GM12878 (cell line): ENCODE data around the gene SLC35E1. TPM values are rescaled to one million over a fixed set of nuclear protein-coding genes. Genes with fewer than 3 reads are reported as not detected.

Source experiments
- ATAC-seq: fragments of 200-7000 bp; cut with Tn5 transposase; 3 replicates; pipeline ENCODE4 v1.9.1; 2020; ENCODE audit warnings: mild to moderate bottlenecking, moderate library complexity
- BruUV-seq: library from RNA; stranded (reverse); fragments of 400-500 nt; replicated peaks from 2 replicates; lab custom pipeline; 2021; lab: Mats Ljungman, UMichigan
- CTCF ChIA-PET: fragments of 300-600 bp; sonication (Branson Sonifier 250); formaldehyde crosslinking; extraction: SDS; loops from one replicate; lab custom pipeline; 2021; ENCODE audit warnings: inconsistent platforms; lab: Yijun Ruan, JAX
- POLR2A ChIA-PET: fragments of 350-600 bp; formaldehyde crosslinking; extraction: SDS; loops from one replicate; lab custom pipeline; 2021; ENCODE audit warnings: inconsistent platforms; lab: Charles Lee
- RAD21 ChIA-PET: fragments of 300-600 bp; sonication (Branson Sonifier 250); formaldehyde crosslinking; loops from one replicate; lab custom pipeline; 2023; ENCODE audit warnings: antibody characterized with exemption; ENCODE audit not compliant: unreplicated experiment; lab: Charles Lee
- SMC1A ChIA-PET: fragments of 300-600 bp; sonication (Branson Sonifier 250); formaldehyde crosslinking; loops from one replicate; lab custom pipeline; 2023; ENCODE audit not compliant: unreplicated experiment, uncharacterized antibody; lab: Charles Lee
- DNase-seq: peaks from one replicate; pipeline ENCODE4 v3.0.0-alpha.2; 2011; ENCODE audit warnings: low read depth, low spot score
- FAIRE-seq: peaks from 3 replicates; lab custom pipeline; 2011; peaks lifted over from hg19 to GRCh38; lab: Jason Lieb, UNC
- H2AFZ ChIP-seq: 2 replicates; pipeline ENCODE4 v1.6.0; 2011; ENCODE audit warnings: low read depth, low read length, control low read depth; ENCODE audit not compliant: control insufficient read depth
- H3K27ac ChIP-seq: 2 replicates; pipeline ENCODE4 v1.5.1; 2011; ENCODE audit warnings: control low read depth; ENCODE audit not compliant: control insufficient read depth, insufficient read depth
- H3K27me3 ChIP-seq, 2 experiments: replicated peaks in 1 of 2; 2 replicates each; pipeline versions ENCODE4 v1.6.0 to v1.6.1; 2011; ENCODE audit warnings: low read length in 1 of 2; ENCODE audit not compliant: control insufficient read depth in 2 of 2, insufficient read depth in 2 of 2
- H3K36me3 ChIP-seq, 2 experiments: 2 replicates each; pipeline ENCODE4 v1.5.1; 2011; ENCODE audit warnings: low read length in 1 of 2; ENCODE audit not compliant: control insufficient read depth in 2 of 2, insufficient read depth in 2 of 2
- H3K4me1 ChIP-seq: 2 replicates; pipeline ENCODE4 v1.6.1; 2011; ENCODE audit warnings: mild to moderate bottlenecking, low read length, moderate library complexity, mixed read lengths; ENCODE audit not compliant: control insufficient read depth, insufficient read depth
- H3K4me2 ChIP-seq: 2 replicates; pipeline ENCODE4 v1.6.0; 2011; ENCODE audit warnings: control low read depth; ENCODE audit not compliant: control insufficient read depth, insufficient read depth
- H3K4me3 ChIP-seq: fragments of 200-600 bp; sonication (generic); 2 replicates; pipeline ENCODE4 v1.5.1; 2016
- H3K79me2 ChIP-seq: 2 replicates; pipeline ENCODE4 v1.6.0; 2011; ENCODE audit warnings: low read length; ENCODE audit not compliant: control insufficient read depth, insufficient read depth
- H3K9ac ChIP-seq: 2 replicates; pipeline ENCODE4 v1.8.0; 2011; ENCODE audit warnings: low read length, control low read depth, mixed read lengths; ENCODE audit not compliant: control insufficient read depth, insufficient read depth
- H3K9me3 ChIP-seq: replicated peaks from 3 replicates; pipeline ENCODE4 v1.5.1; 2011; ENCODE audit warnings: mild to moderate bottlenecking, low read length; ENCODE audit not compliant: control insufficient read depth, insufficient read depth
- H4K20me1 ChIP-seq: 2 replicates; pipeline ENCODE4 v1.6.0; 2011; ENCODE audit not compliant: control insufficient read depth, insufficient read depth
- CBX5 ChIP-seq: sonication (generic); IDR thresholded peaks from 2 replicates; pipeline ENCODE4 v1.6.1; 2016; ENCODE audit warnings: low read depth, moderate library complexity, mild to moderate bottlenecking, inconsistent platforms
- EP300 ChIP-seq, 2 experiments: fragments of 150-350 bp in 1 of 2; IDR thresholded peaks; 2 replicates each; pipeline ENCODE4 v1.6.1; 2011 to 2012; ENCODE audit warnings: low read depth in 2 of 2, low read length in 2 of 2, borderline replicate concordance in 1 of 2, improper control_type of control experiment in 1 of 2, inconsistent platforms in 1 of 2; ENCODE audit not compliant: control insufficient read depth in 1 of 2
- GATAD2B ChIP-seq: fragments of 450-650 bp; conservative IDR thresholded peaks from 2 replicates; pipeline ENCODE4 v1.6.1; 2017; ENCODE audit warnings: low read depth, mild to moderate bottlenecking, moderate library complexity
- HCFC1 ChIP-seq: fragments of 150-350 bp; IDR thresholded peaks from 2 replicates; pipeline ENCODE4 v1.6.1; 2014; ENCODE audit warnings: low read length
- MTA3 ChIP-seq: IDR thresholded peaks from 2 replicates; pipeline ENCODE4 v1.6.1; 2012; ENCODE audit warnings: low read length, inconsistent platforms, borderline replicate concordance
- NFIC ChIP-seq: IDR thresholded peaks from 2 replicates; pipeline ENCODE4 v1.6.1; 2012; ENCODE audit warnings: low read depth, mild to moderate bottlenecking, inconsistent platforms, low read length, moderate library complexity
- SMC3 ChIP-seq: IDR thresholded peaks from 2 replicates; pipeline ENCODE4 v1.6.1; 2011; ENCODE audit warnings: low read length, improper control_type of control experiment, borderline replicate concordance
- SUPT20H ChIP-seq: IDR thresholded peaks from 2 replicates; pipeline ENCODE4 v1.6.1; 2011; ENCODE audit warnings: low read depth, mild to moderate bottlenecking, low read length, moderate library complexity, borderline replicate concordance; ENCODE audit not compliant: control insufficient read depth
- ZNF622 ChIP-seq: fragments of 450-650 bp; IDR thresholded peaks from 2 replicates; pipeline ENCODE4 v1.6.1; 2017; ENCODE audit warnings: mild to moderate bottlenecking, inconsistent platforms
- WGBS: methylation state at CpG from one replicate; pipeline ENCODE4 v1.1.6; 2016; ENCODE audit warnings: low lambda C conversion rate; ENCODE audit not compliant: insufficient replicate concordance, insufficient coverage; ENCODE audit errors: missing lambda C conversion rate; 5-methylcytosine and 5-hydroxymethylcytosine counted together
- in situ Hi-C: fragments of 300-500 bp; cut with MboI; formaldehyde crosslinking; loops from 9 replicates; pipeline ENCODE4 v1.14.3; 2018; ENCODE audit warnings: mixed read lengths
- intact Hi-C: fragments of 100-400 bp; cut with micrococcal nuclease; formaldehyde crosslinking; loops from one replicate; pipeline ENCODE4 v1.14.2; 2022; ENCODE audit not compliant: unreplicated experiment
- polyA plus RNA-seq, 11 experiments: library from polyadenylated mRNA; depleted of rRNA in 4 of 11; unstranded in 6 of 11; stranded (reverse) in 5 of 11; fragments of >200 nt; fragmentation: Nextera tagmentation in 4 of 11; fragmentation: Illumina TruSeq in 1 of 11; extraction: Ambion mirVana in 4 of 11; extraction: Trizol in 1 of 11; gene quantifications; 1 replicate in 1 of 11; 2 replicates in 10 of 11; pipeline versions ENCODE4 v1.2.1 to v1.2.3, GENCODE V29; 2011 to 2016; ENCODE audit warnings: inconsistent platforms in 2 of 11, missing spikeins in 2 of 11, low read depth in 1 of 11
- total RNA-seq, 4 experiments: library from RNA; depleted of rRNA in 3 of 4; stranded (reverse); fragments of >200 nt in 3 of 4; fragmentation: Illumina TruSeq in 1 of 4; extraction: Trizol in 1 of 4; gene quantifications; 2 replicates each; pipeline versions ENCODE4 v1.2.1 to v1.2.3, GENCODE V29; 2013 to 2021
- TF ChIP-seq, protein P1 (sequence below): fragments of 450-650 bp; IDR thresholded peaks from 2 replicates; pipeline ENCODE4 v1.6.1; 2016; ENCODE audit warnings: mild to moderate bottlenecking

SLC35E1 gene
- total and polyA plus RNA-seq, 10 of the 15 experiments (the other 5 are each of a cell fraction or from before 2014, with no cell fraction given): 11.3 to 37.7 (median 22.1) TPM

DNA sequence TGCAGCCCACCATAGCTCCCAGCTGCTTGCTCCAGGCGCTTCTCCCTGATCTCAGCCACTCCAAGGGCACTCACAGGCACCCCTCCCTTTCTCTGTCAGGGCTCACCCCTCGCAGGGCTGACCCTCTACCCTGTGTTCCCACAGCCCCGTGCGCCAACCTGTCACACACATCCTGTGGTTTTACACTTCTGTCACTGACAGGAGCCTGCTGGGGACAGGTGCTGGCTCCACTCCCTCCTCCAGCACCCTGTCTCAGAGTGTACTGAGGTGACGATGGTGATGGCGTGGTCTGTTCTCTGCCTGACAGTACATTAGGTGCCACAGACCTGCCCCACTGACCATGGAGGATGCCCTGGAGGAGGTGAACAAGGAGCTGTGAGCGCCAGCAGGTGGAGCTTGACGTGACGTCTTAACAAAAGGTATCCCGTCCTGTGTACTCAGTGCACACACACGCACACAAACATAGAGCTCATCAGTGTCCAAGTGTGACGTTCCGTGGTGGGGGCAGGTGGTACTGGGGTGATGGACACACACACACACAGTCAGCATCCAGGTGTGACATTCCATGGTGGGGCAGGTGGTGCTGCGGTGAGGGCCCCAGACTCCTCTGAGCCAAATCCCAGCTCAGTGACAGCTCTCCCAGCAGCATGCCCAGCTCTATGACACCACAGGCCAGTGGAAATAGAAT is 55.1 kb downstream of the SLC35E1 start (continued):
- TF ChIP-seq EP300 (IDR thresholded peaks at IDR 0.05; ENCODE audit: borderline replicate concordance in 1 of 2, control insufficient read depth in 1 of 2, low read depth in 2 of 2, low read length in 2 of 2) (no peak), CBX5 (no peak), GATAD2B (no peak)

DNA sequence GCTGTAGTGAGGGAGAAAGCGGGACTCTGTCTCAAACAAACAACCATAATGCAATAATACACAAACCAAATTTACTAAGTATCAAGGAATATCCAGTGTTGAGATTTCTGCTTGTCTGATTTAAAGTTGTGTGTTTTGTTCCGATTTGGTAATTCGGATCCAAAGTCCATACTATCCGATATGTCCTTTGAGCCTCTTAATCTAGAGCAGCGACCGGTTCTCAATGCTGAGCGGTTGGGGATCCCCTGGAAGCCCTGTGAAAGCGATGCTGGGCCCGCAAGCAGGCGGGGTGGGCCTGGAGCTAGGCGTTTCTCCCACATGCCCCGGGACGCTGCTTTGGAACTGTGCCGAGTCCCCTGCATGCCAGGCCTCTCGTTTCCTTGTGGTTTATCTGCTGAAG is 55.8 kb downstream of the SLC35E1 start:
- no peak for ATAC-seq
- intact Hi-C loops (no loop called here), in situ Hi-C loops (no loop called here)
- BruUV-seq: no TSS peak
- 97% methylated on average over 15 of the region's 15 CpGs for WGBS
- ChIA-PET POLR2A (interaction anchor here (0.6 kb wide), 1 partner anchor 72 kb away, joined by 3 read pairs; no protein-coding TSS in a partner anchor), CTCF (interaction anchor here (0.5 to 1.5 kb wide), 3 partner anchors 37 to 78 kb away, joined by 3 read pairs; no protein-coding TSS in a partner anchor), SMC1A (interaction anchor here (1.6 kb wide), 1 partner anchor 20 kb away, joined by 4 read pairs; the partner anchor contains the start of genes C19orf44 and CALR3), RAD21 (no interaction called here)
- H3K36me3 ChIP-seq: peaks cover 20 to 39% of the 10 kb centered on the region in 2 experiments; a peak in 3 of 4 replicates
- DNase-seq: no peak
- H3K9ac ChIP-seq: no peak overlapping the region
- H3K79me2 ChIP-seq: no peaks in the 10 kb centered on the region
- H3K4me2 ChIP-seq: no peak overlapping the region
- no peak overlapping the region for H3K27ac ChIP-seq
- FAIRE-seq: no peak
- no peak overlapping the region for H2AFZ ChIP-seq
- no peaks in the 10 kb centered on the region for H3K4me1 ChIP-seq
- H3K4me3 ChIP-seq: no peak overlapping the region
- TF ChIP-seq SMC3: no peak
- TF ChIP-seq, protein P1, sequence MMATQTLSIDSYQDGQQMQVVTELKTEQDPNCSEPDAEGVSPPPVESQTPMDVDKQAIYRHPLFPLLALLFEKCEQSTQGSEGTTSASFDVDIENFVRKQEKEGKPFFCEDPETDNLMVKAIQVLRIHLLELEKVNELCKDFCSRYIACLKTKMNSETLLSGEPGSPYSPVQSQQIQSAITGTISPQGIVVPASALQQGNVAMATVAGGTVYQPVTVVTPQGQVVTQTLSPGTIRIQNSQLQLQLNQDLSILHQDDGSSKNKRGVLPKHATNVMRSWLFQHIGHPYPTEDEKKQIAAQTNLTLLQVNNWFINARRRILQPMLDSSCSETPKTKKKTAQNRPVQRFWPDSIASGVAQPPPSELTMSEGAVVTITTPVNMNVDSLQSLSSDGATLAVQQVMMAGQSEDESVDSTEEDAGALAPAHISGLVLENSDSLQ: no peak
- TF ChIP-seq NFIC: no peak
- TF ChIP-seq ZNF622: no peak
- TF ChIP-seq MTA3: no peak
- no peak for TF ChIP-seq EP300 (IDR thresholded peaks at IDR 0.05; ENCODE audit: borderline replicate concordance in 1 of 2, control insufficient read depth in 1 of 2, low read depth in 2 of 2, low read length in 2 of 2)
- no peak for TF ChIP-seq SUPT20H
- TF ChIP-seq HCFC1: no peak
- no peaks in the 10 kb centered on the region for H3K9me3 ChIP-seq
- no peaks in the 10 kb centered on the region for H4K20me1 ChIP-seq
- no peaks in the 10 kb centered on the region for H3K27me3 ChIP-seq
